K562 (cell line): ENCODE data around the gene OSBPL3. TPM values are rescaled to one million over a fixed set of nuclear protein-coding genes. Genes with fewer than 3 reads are reported as not detected.

Experiments used
- ATAC-seq: fragments of 200-7000 bp; cut with Tn5 transposase; 3 replicates; pipeline ENCODE4 v1.9.1; 2020; ENCODE audit warnings: moderate library complexity
- BruUV-seq: library from RNA; stranded (reverse); fragments of 400-500 nt; replicated peaks from 2 replicates; lab custom pipeline; 2021; lab: Mats Ljungman, UMichigan
- CTCF ChIA-PET: fragments of 300-600 bp; formaldehyde crosslinking; extraction: SDS; loops from one replicate; lab custom pipeline; 2021; ENCODE audit warnings: low intra/inter-chr PET ratio; lab: Yijun Ruan, JAX
- POLR2A ChIA-PET: fragments of 300-600, 350-650 bp; sonication (Branson Sonifier 250); formaldehyde crosslinking; extraction: SDS; loops from one replicate; lab custom pipeline; 2021; ENCODE audit warnings: antibody characterized with exemption, inconsistent platforms; lab: Yijun Ruan, JAX
- DNase-seq, 4 experiments: peaks; one replicate each; pipeline versions ENCODE4 v3.0.0 to v3.0.0-alpha.2; 2011 to 2018; ENCODE audit warnings: low spot score in 3 of 4, mixed read lengths in 3 of 4; ENCODE audit errors: extremely low read depth in 1 of 4
- FAIRE-seq: peaks from 2 replicates; lab custom pipeline; 2011; peaks lifted over from hg19 to GRCh38; lab: Jason Lieb, UNC
- H2AFZ ChIP-seq: 2 replicates; pipeline ENCODE4 v1.6.0; 2011; ENCODE audit warnings: low read depth, low read length, control low read depth, inconsistent platforms
- H3K27ac ChIP-seq: fragments of 200-600 bp; 3 replicates; pipeline ENCODE4 v1.8.0; 2011; ENCODE audit warnings: low read depth, mild to moderate bottlenecking, control low read depth, inconsistent platforms, low read length, moderate library complexity, mixed read lengths; ENCODE audit errors: extremely low read depth
- H3K27me3 ChIP-seq, 2 experiments: fragments of 300-600 bp in 1 of 2; 2 replicates in 1 of 2; 3 replicates in 1 of 2; pipeline versions ENCODE4 v1.6.0 to v1.8.0; 2011; ENCODE audit warnings: inconsistent platforms in 2 of 2, low read length in 2 of 2, mild to moderate bottlenecking in 1 of 2, mixed read lengths in 1 of 2, moderate library complexity in 1 of 2; ENCODE audit not compliant: control insufficient read depth in 2 of 2, insufficient read depth in 2 of 2
- H3K36me3 ChIP-seq: fragments of 300-600 bp; 3 replicates; pipeline ENCODE4 v1.8.0; 2011; ENCODE audit warnings: mild to moderate bottlenecking, low read length, inconsistent platforms; ENCODE audit not compliant: control insufficient read depth, insufficient read depth
- H3K4me1 ChIP-seq, 2 experiments: fragments of 200-600 bp in 1 of 2; replicated peaks in 1 of 2; 2 replicates in 1 of 2; 3 replicates in 1 of 2; pipeline versions ENCODE4 v1.5.1 to v1.8.0; 2011; ENCODE audit warnings: inconsistent platforms in 2 of 2, low read length in 2 of 2, mild to moderate bottlenecking in 1 of 2, mixed read lengths in 1 of 2, moderate library complexity in 1 of 2; ENCODE audit not compliant: control insufficient read depth in 2 of 2, insufficient read depth in 2 of 2
- H3K4me2 ChIP-seq: 2 replicates; pipeline ENCODE4 v1.6.1; 2011; ENCODE audit warnings: low read length, control low read depth, inconsistent platforms, mixed read lengths; ENCODE audit not compliant: insufficient read depth
- H3K4me3 ChIP-seq: fragments of 200-600 bp; sonication (generic), shearing (Covaris generic); 2 replicates; pipeline ENCODE4 v1.5.1; 2016; ENCODE audit warnings: control low read depth, inconsistent platforms
- H3K79me2 ChIP-seq: fragments of 200-600 bp; 3 replicates; pipeline ENCODE4 v1.8.0; 2011; ENCODE audit warnings: low read length, inconsistent platforms; ENCODE audit not compliant: control insufficient read depth, insufficient read depth
- H3K9ac ChIP-seq, 2 experiments: 2 replicates each; pipeline versions ENCODE4 v1.6.0 to v1.6.1; 2011; ENCODE audit warnings: low read depth in 2 of 2, low read length in 2 of 2, control low read depth in 1 of 2, inconsistent platforms in 1 of 2, mild to moderate bottlenecking in 1 of 2, mixed read lengths in 1 of 2; ENCODE audit not compliant: insufficient read depth in 1 of 2
- H3K9me1 ChIP-seq: one replicate; pipeline ENCODE4 v1.6.0; 2011; ENCODE audit warnings: inconsistent platforms, mild to moderate bottlenecking, low read length, moderate library complexity; ENCODE audit not compliant: control insufficient read depth, insufficient read depth
- H3K9me3 ChIP-seq: replicated peaks from 2 replicates; pipeline ENCODE4 v1.5.1; 2011; ENCODE audit warnings: low read depth, low read length, inconsistent platforms; ENCODE audit not compliant: control insufficient read depth, insufficient read depth
- H4K20me1 ChIP-seq: replicated peaks from 2 replicates; pipeline ENCODE4 v1.6.1; 2011; ENCODE audit warnings: low read length, inconsistent platforms, mixed read lengths; ENCODE audit not compliant: control insufficient read depth, insufficient read depth
- BRD4 ChIP-seq: fragments of 200-600 bp; sonication (generic); IDR thresholded peaks from 2 replicates; pipeline ENCODE4 v1.6.1; 2017; ENCODE audit warnings: inconsistent platforms
- C11orf30 ChIP-seq: fragments of 450-650 bp; IDR thresholded peaks from 2 replicates; pipeline ENCODE4 v1.6.1; 2016; ENCODE audit warnings: low read depth, mild to moderate bottlenecking
- CCAR2 ChIP-seq: fragments of 200-400 bp; formaldehyde crosslinking; IDR thresholded peaks from 2 replicates; pipeline ENCODE4 v1.6.1; 2017; ENCODE audit warnings: mild to moderate bottlenecking, low read depth, low read length
- ELF4 ChIP-seq: fragments of 450-650 bp; formaldehyde crosslinking; IDR thresholded peaks from 2 replicates; pipeline ENCODE4 v1.4.0; 2022; ENCODE audit warnings: missing genetic modification characterization
- EP400 ChIP-seq: fragments of 450-650 bp; IDR thresholded peaks from 2 replicates; pipeline ENCODE4 v1.6.1; 2017; ENCODE audit warnings: antibody characterized with exemption, mild to moderate bottlenecking, moderate library complexity
- GABPA ChIP-seq: fragments of 200-800 bp; sonication (Bioruptor generic); conservative IDR thresholded peaks from 2 replicates; pipeline ENCODE4 v1.6.1; 2016; ENCODE audit warnings: low read depth, missing genetic modification characterization, missing compliant biosample characterization
- HDAC1 ChIP-seq, 2 experiments: fragments of 450-650 bp; IDR thresholded peaks; 2 replicates each; pipeline ENCODE4 v1.6.1; 2016 to 2017; ENCODE audit warnings: inconsistent platforms in 1 of 2, mild to moderate bottlenecking in 1 of 2, moderate library complexity in 1 of 2
- HMG20A ChIP-seq: fragments of 450-650 bp; formaldehyde crosslinking; conservative IDR thresholded peaks from 2 replicates; pipeline ENCODE4 v1.4.0; 2020; ENCODE audit warnings: mild to moderate bottlenecking, mixed read lengths
- MAFF ChIP-seq: IDR thresholded peaks from 2 replicates; pipeline ENCODE4 v1.6.1; 2012; ENCODE audit warnings: low read length, improper control_type of control experiment
- MAFK ChIP-seq: IDR thresholded peaks from 2 replicates; pipeline ENCODE4 v1.6.1; 2011; ENCODE audit warnings: low read length, improper control_type of control experiment
- MAZ ChIP-seq, 2 experiments: fragments of 450-650 bp in 1 of 2; sonication (generic) in 1 of 2; formaldehyde crosslinking; IDR thresholded peaks in 1 of 2; conservative IDR thresholded peaks in 1 of 2; 2 replicates each; pipeline versions ENCODE4 v1.4.0 to v1.5.0; 2020; ENCODE audit warnings: mild to moderate bottlenecking in 1 of 2, missing genetic modification reagents in 1 of 2
- NFE2L1 ChIP-seq: fragments of 450-650 bp; IDR thresholded peaks from 2 replicates; pipeline ENCODE4 v1.6.1; 2016; ENCODE audit warnings: missing genetic modification characterization, low read depth, mild to moderate bottlenecking, missing compliant biosample characterization, moderate library complexity, borderline replicate concordance
- OTX1 ChIP-seq: fragments of 450-650 bp; formaldehyde crosslinking; IDR thresholded peaks from 2 replicates; pipeline ENCODE4 v1.4.0; 2022; ENCODE audit warnings: mild to moderate bottlenecking
- PHF21A ChIP-seq: fragments of 450-650 bp; IDR thresholded peaks from 2 replicates; pipeline ENCODE4 v1.6.1; 2017; ENCODE audit warnings: low read depth, borderline replicate concordance
- SMARCC2 ChIP-seq: fragments of 450-650 bp; IDR thresholded peaks from 2 replicates; pipeline ENCODE4 v1.6.1; 2017; ENCODE audit warnings: antibody characterized with exemption, moderate library complexity, mild to moderate bottlenecking, low read depth
- SP1 ChIP-seq: sonication (generic); formaldehyde crosslinking; IDR thresholded peaks from 2 replicates; pipeline ENCODE4 v1.8.1; 2022; ENCODE audit warnings: mild to moderate bottlenecking, missing genetic modification reagents
- ZNF3 ChIP-seq: fragments of 250-450 bp; sonication (Bioruptor Pico); IDR thresholded peaks from 2 replicates; pipeline ENCODE4 v1.5.0; 2021; ENCODE audit warnings: mild to moderate bottlenecking, moderate library complexity
- ZNF316 ChIP-seq: fragments of 450-650 bp; IDR thresholded peaks from 2 replicates; pipeline ENCODE4 v1.6.1; 2016
- ZNF551 ChIP-seq: fragments of 250-450 bp; sonication (Bioruptor Pico); IDR thresholded peaks from 2 replicates; pipeline ENCODE4 v1.5.0; 2021; ENCODE audit warnings: mild to moderate bottlenecking, moderate library complexity
- ZNF76 ChIP-seq: fragments of 250-450 bp; sonication (Bioruptor Pico); IDR thresholded peaks from 2 replicates; pipeline ENCODE4 v1.4.0; 2020; ENCODE audit warnings: mild to moderate bottlenecking, moderate library complexity, borderline replicate concordance
- ZNF780A ChIP-seq: fragments of 250-450 bp; sonication (Bioruptor Pico); IDR thresholded peaks from 2 replicates; pipeline ENCODE4 v1.5.0; 2021; ENCODE audit warnings: mild to moderate bottlenecking
- ZNF79 ChIP-seq: fragments of 250-450 bp; sonication (Bioruptor Pico); IDR thresholded peaks from 2 replicates; pipeline ENCODE4 v1.4.0; 2020; ENCODE audit warnings: low read depth, mild to moderate bottlenecking, moderate library complexity
- WGBS: fragments of 100-300 bp; shearing (Covaris generic); methylation state at CpG from one replicate; pipeline ENCODE4 v1.1.6; 2016; ENCODE audit warnings: low coverage, mixed read lengths; ENCODE audit not compliant: insufficient coverage; ENCODE audit errors: missing lambda C conversion rate; 5-methylcytosine and 5-hydroxymethylcytosine counted together
- in situ Hi-C: fragments of 300-500 bp; cut with MboI; formaldehyde crosslinking; loops from 4 replicates; pipeline ENCODE4 v1.15.0; 2018; ENCODE audit warnings: inconsistent platforms, mixed read lengths
- intact Hi-C: fragments of 100-400 bp; cut with micrococcal nuclease; formaldehyde crosslinking; loops from 2 replicates; pipeline ENCODE4 v1.14.2; 2022
- polyA plus RNA-seq, 8 experiments: library from polyadenylated mRNA; depleted of rRNA in 4 of 8; stranded (reverse) in 5 of 8; unstranded in 3 of 8; fragments of >200 nt; fragmentation: Nextera tagmentation in 2 of 8; fragmentation: Illumina TruSeq in 1 of 8; extraction: Ambion mirVana in 2 of 8; extraction: Trizol in 1 of 8; gene quantifications; 2 replicates each; pipeline versions ENCODE4 v1.2.1 to v1.2.3, GENCODE V29; 2011 to 2014; ENCODE audit warnings: inconsistent platforms in 1 of 8, missing spikeins in 1 of 8
- total RNA-seq, 7 experiments: library from RNA; depleted of rRNA in 6 of 7; stranded (reverse); fragments of >200 nt in 6 of 7; fragmentation: Illumina TruSeq in 2 of 7; extraction: Trizol in 2 of 7; gene quantifications; 2 replicates each; pipeline versions ENCODE4 v1.2.1 to v1.2.3, GENCODE V29; 2011 to 2021; ENCODE audit warnings: low replicate concordance in 1 of 7
- TF ChIP-seq, protein P1 (sequence below), 2 experiments: fragments of 450-650 bp in 1 of 2; sonication (generic) in 1 of 2; formaldehyde crosslinking; conservative IDR thresholded peaks; 2 replicates each; pipeline versions ENCODE4 v1.4.0 to v1.8.1; 2020 to 2022; ENCODE audit warnings: mild to moderate bottlenecking in 1 of 2, missing genetic modification reagents in 1 of 2
- TF ChIP-seq, protein P2 (sequence below): fragments of 250-450 bp; sonication (Bioruptor Pico); IDR thresholded peaks from 2 replicates; pipeline ENCODE4 v1.4.0; 2020; ENCODE audit warnings: borderline replicate concordance

OSBPL3 gene
- total and polyA plus RNA-seq, 9 of the 15 experiments (the other 6 are each of a cell fraction or from before 2014, with no cell fraction given), result 4.8 to 37.2 (median 26.5) TPM

DNA sequence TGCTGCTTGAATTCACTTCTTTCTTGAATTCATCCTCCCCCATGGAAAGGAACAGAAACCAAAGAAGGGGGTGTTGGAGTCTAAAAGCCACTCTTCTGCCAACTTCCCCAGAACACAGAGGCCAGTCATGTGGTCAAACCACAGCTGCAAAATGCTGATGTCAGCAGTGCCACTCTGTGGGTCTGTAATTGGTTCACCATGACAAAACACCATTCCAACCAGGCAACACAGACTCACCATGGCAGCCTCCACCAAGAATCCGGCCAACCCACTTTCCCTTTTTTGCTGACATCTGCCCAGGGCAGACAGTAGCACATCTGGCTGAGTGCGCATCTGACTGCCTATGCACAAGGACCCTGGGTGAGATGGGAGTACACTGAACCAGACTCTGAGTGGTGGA, 16.8 kb downstream of the OSBPL3 start:
- Histone ChIP-seq H3K4me1 (peaks cover 6 to 38% of the 10 kb centered on the region in 2 experiments), H3K4me3 (no peak overlapping the region), H3K9me1 (no peaks in the 10 kb centered on the region), H3K27me3 (no peaks in the 10 kb centered on the region), H3K4me2 (no peak overlapping the region), H3K27ac (no peak overlapping the region), H2AFZ (no peak overlapping the region), H3K9ac (no peak overlapping the region), H4K20me1 (peaks cover 12% of the 10 kb centered on the region; the same call in 1 of the 2 replicates), H3K9me3 (no peaks in the 10 kb centered on the region), H3K79me2 (peaks cover 96% of the 10 kb centered on the region), H3K36me3 (no peaks in the 10 kb centered on the region)
- ChIA-PET CTCF (no interaction called here), POLR2A (interaction anchor here (0.7 to 1.1 kb wide), 2 partner anchors 16 to 294 kb away, joined by 3 to 4 read pairs; no protein-coding TSS in a partner anchor)
- BruUV-seq, result no TSS peak
- ATAC-seq, result no peak
- intact Hi-C loops (no loop called here), in situ Hi-C loops (no loop called here)
- DNase-seq, result no peak
- WGBS, result 94% methylated on average over 2 of the region's 2 CpGs
- FAIRE-seq, result no peak
- peak; percentile 90 for TF ChIP-seq ZNF316
- no peak for TF ChIP-seq SMARCC2
- TF ChIP-seq BRD4, result no peak
- TF ChIP-seq ZNF780A (CRISPR knock-in tag), result no peak
- TF ChIP-seq, protein P1, sequence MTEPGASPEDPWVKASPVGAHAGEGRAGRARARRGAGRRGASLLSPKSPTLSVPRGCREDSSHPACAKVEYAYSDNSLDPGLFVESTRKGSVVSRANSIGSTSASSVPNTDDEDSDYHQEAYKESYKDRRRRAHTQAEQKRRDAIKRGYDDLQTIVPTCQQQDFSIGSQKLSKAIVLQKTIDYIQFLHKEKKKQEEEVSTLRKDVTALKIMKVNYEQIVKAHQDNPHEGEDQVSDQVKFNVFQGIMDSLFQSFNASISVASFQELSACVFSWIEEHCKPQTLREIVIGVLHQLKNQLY (CRISPR knock-in tag; conservative IDR thresholded peaks at IDR 0.05), result no peak
- TF ChIP-seq, protein P2, sequence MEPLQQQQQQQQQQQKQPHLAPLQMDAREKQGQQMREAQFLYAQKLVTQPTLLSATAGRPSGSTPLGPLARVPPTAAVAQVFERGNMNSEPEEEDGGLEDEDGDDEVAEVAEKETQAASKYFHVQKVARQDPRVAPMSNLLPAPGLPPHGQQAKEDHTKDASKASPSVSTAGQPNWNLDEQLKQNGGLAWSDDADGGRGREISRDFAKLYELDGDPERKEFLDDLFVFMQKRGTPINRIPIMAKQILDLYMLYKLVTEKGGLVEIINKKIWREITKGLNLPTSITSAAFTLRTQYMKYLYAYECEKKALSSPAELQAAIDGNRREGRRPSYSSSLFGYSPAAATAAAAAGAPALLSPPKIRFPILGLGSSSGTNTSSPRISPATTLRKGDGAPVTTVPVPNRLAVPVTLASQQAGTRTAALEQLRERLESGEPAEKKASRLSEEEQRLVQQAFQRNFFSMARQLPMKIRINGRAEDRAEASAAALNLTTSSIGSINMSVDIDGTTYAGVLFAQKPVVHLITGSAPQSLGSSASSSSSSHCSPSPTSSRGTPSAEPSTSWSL (CRISPR knock-in tag), result no peak
- no peak for TF ChIP-seq SP1 (CRISPR knock-in tag)
- TF ChIP-seq ZNF76 (CRISPR knock-in tag), result no peak
- no peak for TF ChIP-seq CCAR2
- TF ChIP-seq ZNF3 (CRISPR knock-in tag), result no peak
- TF ChIP-seq MAFK, result peak; percentile 98
- no peak for TF ChIP-seq MAZ (CRISPR knock-in tag; conservative IDR thresholded peaks at IDR 0.05 in 1 of 2, IDR thresholded peaks at IDR 0.05 in 1 of 2)
- TF ChIP-seq HMG20A, result no peak
- no peak for TF ChIP-seq HDAC1 (IDR thresholded peaks at IDR 0.05)
- TF ChIP-seq PHF21A, result no peak
- peak; percentile 83 for TF ChIP-seq C11orf30
- no peak for TF ChIP-seq GABPA (tag)
- TF ChIP-seq ZNF79, result no peak
- TF ChIP-seq EP400, result no peak
- TF ChIP-seq OTX1, result no peak
- TF ChIP-seq ELF4, result no peak
- no peak for TF ChIP-seq ZNF551 (CRISPR knock-in tag)
- peak; percentile 92 for TF ChIP-seq MAFF
- TF ChIP-seq NFE2L1 (tag), result no peak
